Esophagus squamous epithelium (tissue), 5 donors: Measurements from ENCODE around the gene PDGFC. TPM values are rescaled to one million over a fixed set of nuclear protein-coding genes. Genes with fewer than 3 reads are reported as not detected.

Experiments used
- DNase-seq: peaks from one replicate; lab custom pipeline; 2025; lab: John Stamatoyannopoulos, UW
- H3K27ac ChIP-seq, 4 donors: fragments of 200-600 bp; sonication (generic); one replicate each; pipeline ENCODE4 v1.5.1; 2016 to 2019; ENCODE audit warnings: mild to moderate bottlenecking in 1 of 4
- H3K27me3 ChIP-seq, 4 donors: fragments of 200-600 bp; sonication (generic); 1 replicate in 3 of 4; 2 replicates in 1 of 4; pipeline versions ENCODE4 v1.5.1 to v1.6.0; 2017 to 2021; ENCODE audit warnings: antibody characterized with exemption in 1 of 4
- H3K36me3 ChIP-seq, 3 donors: fragments of 200-600 bp; sonication (generic); one replicate each; pipeline ENCODE4 v1.5.1; 2016 to 2019
- H3K4me1 ChIP-seq, 3 donors: fragments of 200-600 bp; sonication (generic); one replicate each; pipeline ENCODE4 v1.5.1; 2017 to 2019
- H3K4me3 ChIP-seq, 4 donors: fragments of 200-600 bp; sonication (generic); 1 replicate in 3 of 4; 2 replicates in 1 of 4; pipeline ENCODE4 v1.5.1; 2016 to 2019; ENCODE audit warnings: mild to moderate bottlenecking in 2 of 4, moderate library complexity in 1 of 4
- H3K9me3 ChIP-seq, 3 donors: fragments of 200-600 bp; sonication (generic); one replicate each; pipeline ENCODE4 v1.5.1; 2016 to 2019
- CTCF ChIP-seq, 6 experiments: fragments of 450-650 bp in 4 of 6; fragments of 200-600 bp in 2 of 6; sonication (generic) in 2 of 6; IDR thresholded peaks; one replicate each; pipeline ENCODE4 v1.5.1; 2016 to 2019; ENCODE audit warnings: antibody characterized with exemption in 6 of 6, mild to moderate bottlenecking in 4 of 6, moderate library complexity in 4 of 6
- POLR2A ChIP-seq, 4 donors: fragments of 450-650 bp; IDR thresholded peaks; one replicate each; pipeline ENCODE4 v1.6.1; 2017; ENCODE audit warnings: antibody characterized with exemption in 4 of 4, mild to moderate bottlenecking in 4 of 4, moderate library complexity in 3 of 4
- WGBS, 2 donors: methylation state at CpG; one replicate each; pipeline ENCODE4 v1.1.5; 2018; 5-methylcytosine and 5-hydroxymethylcytosine counted together
- intact Hi-C: fragments of 100-400 bp; cut with DNase I; formaldehyde crosslinking; loops from one replicate; pipeline ENCODE4 v1.15.0; 2022
- total RNA-seq, 4 donors: library from RNA; depleted of rRNA; stranded (reverse); fragments of >200 nt; gene quantifications; one replicate each; pipeline ENCODE4 v1.1.0, GENCODE V29; 2016
- donor health status: DM: yes; HTN: yes; CAD: no.

Gene PDGFC
- total RNA-seq, 4 donors from 2014 or later = 2.9 to 22.1 (median 7.7) TPM

- H3K27ac ChIP-seq = peak overlapping the region in 3 of 4 donors; percentile 19 to 60 (median 51)
- TF ChIP-seq POLR2A (IDR thresholded peaks at IDR 0.05) (no peak), CTCF (IDR thresholded peaks at IDR 0.05) (no peak)
- no peak for DNase-seq
- no peaks in the 10 kb centered on the region for H3K9me3 ChIP-seq
- WGBS, 2 donors = 74 to 82% methylated on average over 4 of the region's 4 CpGs
- H3K27me3 ChIP-seq = no peaks in the 10 kb centered on the region
- no peaks in the 10 kb centered on the region for H3K36me3 ChIP-seq
- peaks cover 4 to 62% (median 11%) of the 10 kb centered on the region in 3 donors for H3K4me1 ChIP-seq
- H3K4me3 ChIP-seq = no peak overlapping the region
- intact Hi-C loops = no loop called here
These were observed 28.6 kb downstream of the PDGFC start for GRCh38 chr4:156942991-156943390.

GRCh38 chr4:156941940-156942548, 29.6 kb downstream of the PDGFC start:
- WGBS, 2 donors = 14 to 16% methylated on average over 7 of the region's 7 CpGs
- Histone ChIP-seq H3K9me3 (no peaks in the 10 kb centered on the region), H3K4me3 (peak overlapping the region in 1 of 4 donors; percentile 30), H3K27ac (peak overlapping the region in 3 of 4 donors; percentile 46 to 53 (median 51)), H3K27me3 (no peaks in the 10 kb centered on the region), H3K36me3 (no peaks in the 10 kb centered on the region), H3K4me1 (peaks cover 4 to 53% (median 11%) of the 10 kb centered on the region in 3 donors)
- intact Hi-C loops = no loop called here
- no peak for DNase-seq
- no peak for TF ChIP-seq POLR2A (IDR thresholded peaks at IDR 0.05)
- TF ChIP-seq CTCF (IDR thresholded peaks at IDR 0.05) = no peak

- Histone ChIP-seq H3K4me1 (peaks cover 4 to 37% (median 8%) of the 10 kb centered on the region in 3 donors), H3K4me3 (no peak overlapping the region), H3K27me3 (no peaks in the 10 kb centered on the region), H3K36me3 (no peaks in the 10 kb centered on the region), H3K9me3 (no peaks in the 10 kb centered on the region), H3K27ac (no peak overlapping the region)
- TF ChIP-seq CTCF (IDR thresholded peaks at IDR 0.05) (no peak), POLR2A (IDR thresholded peaks at IDR 0.05) (no peak)
- 31 to 35% methylated on average over 2 of the region's 2 CpGs for WGBS, 2 donors
- no peak for DNase-seq
- intact Hi-C loops = no loop called here
These were observed 31.8 kb downstream of the PDGFC start for GRCh38 chr4:156939801-156940200.

- H3K27me3 ChIP-seq = no peaks in the 10 kb centered on the region
- TF ChIP-seq POLR2A (IDR thresholded peaks at IDR 0.05) (no peak), CTCF (IDR thresholded peaks at IDR 0.05) (no peak)
These were observed 32.5 kb downstream of the PDGFC start for GRCh38 chr4:156939139-156939538.

GRCh38 chr4:156934259-156934635, 37.4 kb downstream of the PDGFC start:
- no peak for DNase-seq
- Histone ChIP-seq H3K36me3 (no peaks in the 10 kb centered on the region), H3K27ac (peak overlapping the region in 2 of 4 donors; percentile 8 to 22), H3K9me3 (peaks cover 0 to 10% (median 6%) of the 10 kb centered on the region in 3 donors), H3K4me1 (peaks cover 0 to 34% (median 0%) of the 10 kb centered on the region in 3 donors), H3K27me3 (no peaks in the 10 kb centered on the region), H3K4me3 (no peak overlapping the region)
- intact Hi-C loops = no loop called here
- WGBS, 2 donors = 40 to 50% methylated on average over 2 of the region's 2 CpGs
- no peak for TF ChIP-seq CTCF (IDR thresholded peaks at IDR 0.05)
- TF ChIP-seq POLR2A (IDR thresholded peaks at IDR 0.05) = no peak

More at GRCh38 chr4:156939139-156939538, 32.5 kb downstream of the PDGFC start:
- intact Hi-C loops = no loop called here
- Histone ChIP-seq H3K36me3 (no peaks in the 10 kb centered on the region), H3K4me3 (no peak overlapping the region), H3K9me3 (no peaks in the 10 kb centered on the region), H3K4me1 (peaks cover 4 to 44% (median 8%) of the 10 kb centered on the region in 3 donors), H3K27ac (no peak overlapping the region)
- DNase-seq = no peak
- WGBS, 2 donors = 43% methylated on average over 3 of the region's 3 CpGs
